ENCODE results near the gene CRYL1. TPM values are rescaled to one million over a fixed set of nuclear protein-coding genes. Genes with fewer than 3 reads are reported as not detected.
A peak's percentile ranks its signal among the peaks of the same experiment; 100 is the strongest.

The CRYL1 gene
- total and polyA plus RNA-seq, 2 experiments from 2014 or later: 11.3 to 16.1 TPM

DNA sequence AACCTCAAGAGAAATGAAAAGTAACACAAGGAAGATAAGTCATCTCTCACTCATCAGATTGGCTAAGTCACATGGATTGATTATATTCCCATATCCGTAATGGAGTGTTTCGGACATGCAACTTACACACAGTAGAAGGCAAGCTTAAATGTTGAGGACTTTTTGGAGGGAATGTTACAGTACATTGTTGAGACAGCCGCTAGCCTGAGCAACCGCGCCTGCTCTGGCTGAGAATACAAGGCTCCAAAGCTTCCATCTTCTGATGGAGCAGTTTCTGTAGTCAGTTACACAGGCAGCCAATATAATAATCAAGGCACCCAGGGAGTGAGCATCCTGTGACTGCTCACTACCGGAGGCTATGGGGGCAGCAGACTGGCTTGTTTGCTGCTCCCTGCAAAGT is 1.0 kb upstream of the CRYL1 start:
- TF ChIP-seq EZH2phosphoT487 (IDR thresholded peaks at IDR 0.05; ENCODE audit: insufficient read depth, low read depth): no peak
- no peak for TF ChIP-seq EZH2 (IDR thresholded peaks at IDR 0.05; ENCODE audit: insufficient read depth, poor library complexity, severe bottlenecking)
- H2AFZ ChIP-seq: peak overlapping the region; percentile 94
- peak overlapping the region; percentile 64 for H3K27ac ChIP-seq
- no peaks in the 10 kb centered on the region for H4K20me1 ChIP-seq (ENCODE audit: insufficient read depth)
- no peaks in the 10 kb centered on the region for H3K36me3 ChIP-seq (ENCODE audit: low read depth)
- no peaks in the 10 kb centered on the region for H3K79me2 ChIP-seq (ENCODE audit: insufficient read depth)
- H3F3A ChIP-seq (ENCODE audit: insufficient read depth): peaks cover 10% of the 10 kb centered on the region
- H3K9me3 ChIP-seq (ENCODE audit: low read depth): no peaks in the 10 kb centered on the region
- H3K4me2 ChIP-seq (ENCODE audit: unreplicated experiment): peak overlapping the region; percentile 90
- in situ Hi-C loops (cut with MboI): no loop called here
- no peaks in the 10 kb centered on the region for H3K9me2 ChIP-seq (ENCODE audit: insufficient read depth)
- H3K4me3 ChIP-seq: peak overlapping the region; percentile 80
- WGBS, 2 experiments (ENCODE audit: low coverage in 1 of 2, low lambda C conversion rate in 2 of 2, missing lambda C conversion rate in 2 of 2): 19 to 25% methylated on average over 6 of the region's 6 CpGs
- H3K9ac ChIP-seq: peak overlapping the region; percentile 75
- H3K27me3 ChIP-seq (replicated peaks; ENCODE audit: insufficient read depth): no peaks in the 10 kb centered on the region
- 0 out of 2 replicates have a peak, but pooled peaks cover 8% of the 10 kb centered on the region for H3K4me1 ChIP-seq (ENCODE audit: insufficient read depth)
- DNase-seq: peak; percentile 48

DNA sequence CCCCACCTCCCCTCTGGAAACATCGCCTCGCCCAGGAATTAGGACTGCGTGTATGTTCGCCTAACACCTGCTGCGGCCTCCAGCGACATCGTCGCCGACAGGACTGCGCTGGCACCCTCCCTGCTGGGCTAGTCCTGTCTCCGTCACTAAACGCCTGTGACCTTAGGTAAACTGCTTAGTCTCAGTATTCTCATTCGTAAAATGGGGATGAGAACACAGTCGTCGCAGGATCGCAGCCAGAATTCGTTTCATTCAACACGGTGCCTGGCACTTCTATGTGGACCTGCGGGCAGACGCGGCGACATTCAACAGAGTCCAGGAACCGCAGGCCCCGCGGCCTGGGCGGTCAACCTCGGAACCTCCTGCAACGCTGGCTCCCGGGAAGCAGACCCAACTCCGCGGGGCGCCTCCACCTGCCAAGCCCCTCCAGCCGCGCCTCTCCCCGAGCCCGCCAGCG is 485 bp downstream of the CRYL1 start:
- Histone ChIP-seq H4K20me1 (ENCODE audit: insufficient read depth) (no peaks in the 10 kb centered on the region), H2AFZ (peak overlapping the region; percentile 94), H3K9me2 (ENCODE audit: insufficient read depth) (no peaks in the 10 kb centered on the region), H3K27me3 (replicated peaks; ENCODE audit: insufficient read depth) (no peaks in the 10 kb centered on the region), H3K4me1 (ENCODE audit: insufficient read depth) (0 out of 2 replicates have a peak, but pooled peaks cover 8% of the 10 kb centered on the region), H3K4me2 (ENCODE audit: unreplicated experiment) (peak overlapping the region; percentile 90), H3K4me3 (peak overlapping the region; percentile 80), H3K9ac (peak overlapping the region; percentile 75), H3F3A (ENCODE audit: insufficient read depth) (peaks cover 10% of the 10 kb centered on the region), H3K9me3 (ENCODE audit: low read depth) (no peaks in the 10 kb centered on the region), H3K79me2 (ENCODE audit: insufficient read depth) (no peaks in the 10 kb centered on the region), H3K27ac (no peak overlapping the region), H3K36me3 (ENCODE audit: low read depth) (no peaks in the 10 kb centered on the region)
- 1 to 3% methylated on average over 27 to 37 of the region's 37 CpGs for WGBS, 2 experiments (ENCODE audit: low coverage in 1 of 2, low lambda C conversion rate in 2 of 2, missing lambda C conversion rate in 2 of 2)
- DNase-seq: peak; percentile 44
- TF ChIP-seq EZH2phosphoT487 (IDR thresholded peaks at IDR 0.05; ENCODE audit: insufficient read depth, low read depth): no peak
- no peak for TF ChIP-seq EZH2 (IDR thresholded peaks at IDR 0.05; ENCODE audit: insufficient read depth, poor library complexity, severe bottlenecking)
- in situ Hi-C loops (cut with MboI): no loop called here

DNA sequence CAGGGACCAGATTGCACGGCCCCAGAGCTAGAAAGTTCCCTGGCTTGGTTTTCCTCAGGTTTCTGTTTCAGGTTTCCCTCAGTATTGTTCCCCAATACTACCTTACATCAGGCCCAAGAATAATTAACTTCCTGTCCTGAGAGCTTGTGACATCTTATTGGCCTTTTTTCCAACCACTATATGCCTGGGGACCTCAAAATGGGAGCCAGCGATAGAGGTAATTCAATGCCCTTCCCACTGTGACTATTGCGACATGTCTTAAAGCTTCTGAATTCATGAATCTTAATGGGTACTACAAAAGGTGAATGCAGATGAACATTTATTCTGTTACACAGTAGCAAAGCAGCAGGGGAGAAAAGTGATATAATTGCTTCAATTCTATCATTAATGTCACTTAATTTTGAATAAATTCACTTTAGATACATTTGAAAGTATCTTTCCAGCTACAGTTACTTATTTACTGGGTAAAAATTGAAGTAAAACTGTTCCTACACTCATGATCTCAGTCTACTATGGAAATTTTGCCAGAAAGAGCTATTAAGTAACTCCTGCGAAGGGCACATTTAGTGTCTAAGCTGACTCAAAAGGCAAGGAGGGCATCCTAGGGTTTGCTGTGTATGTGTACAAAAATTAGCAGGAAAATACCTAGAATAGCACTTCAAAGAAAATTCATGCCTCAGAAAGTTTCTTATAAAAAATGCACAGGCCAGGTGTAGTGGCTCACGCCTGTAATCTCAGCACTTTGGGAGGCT is 4.1 kb downstream of the CRYL1 start:
- Histone ChIP-seq H3K4me1 (ENCODE audit: insufficient read depth) (0 out of 2 replicates have a peak, but pooled peaks cover 3% of the 10 kb centered on the region), H3K9me2 (ENCODE audit: insufficient read depth) (no peaks in the 10 kb centered on the region), H3F3A (ENCODE audit: insufficient read depth) (peaks cover 5% of the 10 kb centered on the region), H3K9me3 (ENCODE audit: low read depth) (no peaks in the 10 kb centered on the region), H3K9ac (no peak overlapping the region), H3K27me3 (replicated peaks; ENCODE audit: insufficient read depth) (no peaks in the 10 kb centered on the region), H3K4me3 (no peak overlapping the region), H3K79me2 (ENCODE audit: insufficient read depth) (no peaks in the 10 kb centered on the region), H3K36me3 (ENCODE audit: low read depth) (no peaks in the 10 kb centered on the region), H3K4me2 (ENCODE audit: unreplicated experiment) (no peak overlapping the region), H4K20me1 (ENCODE audit: insufficient read depth) (no peaks in the 10 kb centered on the region), H2AFZ (no peak overlapping the region), H3K27ac (no peak overlapping the region)
- TF ChIP-seq EZH2 (IDR thresholded peaks at IDR 0.05; ENCODE audit: insufficient read depth, poor library complexity, severe bottlenecking) (no peak), EZH2phosphoT487 (IDR thresholded peaks at IDR 0.05; ENCODE audit: insufficient read depth, low read depth) (no peak)
- 73 to 78% methylated on average over 5 of the region's 5 CpGs for WGBS, 2 experiments (ENCODE audit: low coverage in 1 of 2, low lambda C conversion rate in 2 of 2, missing lambda C conversion rate in 2 of 2)
- in situ Hi-C loops (cut with MboI): no loop called here
- DNase-seq: no peak

DNA sequence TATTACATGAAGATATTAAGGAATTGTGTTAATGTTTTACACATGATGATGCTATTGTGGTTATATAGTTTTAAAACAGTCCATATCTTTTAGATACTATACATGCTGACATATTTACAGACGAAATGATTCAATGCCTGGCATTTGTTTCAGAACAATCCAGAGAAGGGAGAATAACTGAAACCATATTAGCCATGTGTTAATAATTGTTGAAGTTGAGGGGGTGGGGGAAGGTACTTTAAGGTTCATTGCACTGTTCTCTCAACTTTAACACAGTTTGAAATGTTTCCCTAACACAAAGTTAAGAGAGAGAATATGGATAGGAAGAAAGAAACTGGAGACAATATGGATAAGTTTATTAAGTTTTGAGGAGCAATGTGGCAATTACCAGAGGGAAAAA is 5.8 kb downstream of the CRYL1 start:
- 23% methylated on average over 1 of the region's 1 CpG for WGBS, 2 experiments (ENCODE audit: low coverage in 1 of 2, low lambda C conversion rate in 2 of 2, missing lambda C conversion rate in 2 of 2)
- in situ Hi-C loops (cut with MboI): no loop called here
- Histone ChIP-seq H3K4me1 (ENCODE audit: insufficient read depth) (no peaks in the 10 kb centered on the region), H3K27ac (no peak overlapping the region), H3K79me2 (ENCODE audit: insufficient read depth) (no peaks in the 10 kb centered on the region), H2AFZ (no peak overlapping the region), H3K9ac (no peak overlapping the region), H3F3A (ENCODE audit: insufficient read depth) (no peaks in the 10 kb centered on the region), H3K4me2 (ENCODE audit: unreplicated experiment) (no peak overlapping the region), H3K9me2 (ENCODE audit: insufficient read depth) (no peaks in the 10 kb centered on the region), H4K20me1 (ENCODE audit: insufficient read depth) (no peaks in the 10 kb centered on the region), H3K27me3 (replicated peaks; ENCODE audit: insufficient read depth) (no peaks in the 10 kb centered on the region), H3K36me3 (ENCODE audit: low read depth) (no peaks in the 10 kb centered on the region), H3K4me3 (no peak overlapping the region), H3K9me3 (ENCODE audit: low read depth) (no peaks in the 10 kb centered on the region)
- DNase-seq: no peak
- TF ChIP-seq EZH2 (IDR thresholded peaks at IDR 0.05; ENCODE audit: insufficient read depth, poor library complexity, severe bottlenecking) (no peak), EZH2phosphoT487 (IDR thresholded peaks at IDR 0.05; ENCODE audit: insufficient read depth, low read depth) (no peak)

Measured in GM23248 (cell line).